ENCODE data around the gene SENP5. TPM values are rescaled to one million over a fixed set of nuclear protein-coding genes. Genes with fewer than 3 reads are reported as not detected.

SENP5 gene
- total and polyA plus RNA-seq, 2 of the 8 experiments (the other 6 are each of a cell fraction or from before 2014, with no cell fraction given) = 6.7 to 27.3 TPM

DNA sequence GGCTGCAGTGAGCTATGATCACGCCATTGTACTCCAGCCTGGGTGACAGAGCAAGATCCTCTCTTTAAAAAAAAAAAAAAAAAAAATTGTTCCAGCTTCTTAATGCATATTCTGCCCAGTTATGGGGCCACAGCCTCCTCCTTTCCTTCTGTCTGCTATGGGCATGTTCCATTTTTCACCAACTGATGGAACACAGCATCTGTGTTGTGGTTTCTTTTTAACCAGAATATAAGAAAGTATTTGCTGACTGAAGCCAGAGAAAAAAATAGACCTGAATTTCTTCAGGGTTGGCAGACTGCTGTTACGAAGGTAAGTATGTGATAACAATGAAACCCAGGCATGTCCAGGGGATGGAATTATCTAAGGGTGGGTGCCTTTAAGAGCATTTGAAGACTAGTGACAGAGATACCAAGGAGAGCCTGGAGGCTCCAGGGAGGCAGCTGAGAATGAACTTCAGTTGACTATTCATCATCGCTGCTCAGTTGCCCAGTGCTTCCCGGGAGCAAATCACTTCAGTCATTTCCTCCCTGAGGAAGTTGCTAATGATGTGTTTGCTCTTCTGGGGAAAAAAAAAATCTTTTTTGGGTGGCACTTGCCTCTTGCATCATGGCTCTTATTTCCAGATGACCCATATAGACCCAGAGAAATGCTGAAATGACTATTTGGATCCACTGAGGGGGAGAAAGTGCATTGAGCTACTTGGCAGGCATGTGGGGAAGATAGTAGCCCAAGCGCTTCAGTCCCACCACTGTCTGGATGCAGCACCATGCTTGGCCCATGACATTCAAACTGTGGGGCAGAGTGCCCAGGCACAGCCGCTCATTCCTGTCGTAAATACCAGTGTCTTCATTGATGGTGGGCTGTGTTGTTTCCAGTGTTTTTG is 60.1 kb downstream of the SENP5 start (continued):
- TF ChIP-seq SP2 (IDR thresholded peaks at IDR 0.05; ENCODE audit: low read length) = no peak
- TF ChIP-seq SIX5 (IDR thresholded peaks at IDR 0.05; ENCODE audit: low read depth, low read length) = no peak
- TF ChIP-seq RFX5 (IDR thresholded peaks at IDR 0.05; ENCODE audit: borderline replicate concordance, low read depth, low read length) = no peak
- no peak for TF ChIP-seq CBX5 (IDR thresholded peaks at IDR 0.05; ENCODE audit: low read depth, low read length)
- no peak for TF ChIP-seq YY1 (IDR thresholded peaks at IDR 0.05; ENCODE audit: low read depth, low read length)
- TF ChIP-seq ZNF274 (IDR thresholded peaks at IDR 0.05; ENCODE audit: borderline replicate concordance, extremely low read depth, low read length) = no peak
- TF ChIP-seq CTBP2 (IDR thresholded peaks at IDR 0.05; ENCODE audit: borderline replicate concordance, insufficient read depth, insufficient read length, low read length) = no peak
